Measurements from ENCODE around the gene HS2ST1.

DNA sequence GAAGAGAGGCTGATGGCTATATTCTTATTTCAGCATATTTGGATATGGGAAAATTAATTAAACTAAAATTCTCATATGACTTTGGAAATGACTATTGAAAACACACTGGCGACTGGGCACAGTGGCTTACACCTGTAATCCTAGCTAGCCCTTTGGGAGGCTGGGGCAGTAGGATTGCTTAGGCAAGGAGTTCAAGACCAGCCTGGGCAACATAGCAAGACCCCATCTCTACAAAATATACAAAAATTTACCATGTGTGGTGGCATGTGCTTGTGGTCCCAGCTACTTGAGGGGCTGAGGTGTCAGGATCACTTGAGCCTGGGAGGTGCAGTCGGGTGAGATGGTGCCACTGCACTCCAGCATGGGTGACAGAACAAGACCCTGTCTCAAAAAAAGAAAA lies 26.2 kb downstream of the HS2ST1 start:
- TF ChIP-seq, protein P1, sequence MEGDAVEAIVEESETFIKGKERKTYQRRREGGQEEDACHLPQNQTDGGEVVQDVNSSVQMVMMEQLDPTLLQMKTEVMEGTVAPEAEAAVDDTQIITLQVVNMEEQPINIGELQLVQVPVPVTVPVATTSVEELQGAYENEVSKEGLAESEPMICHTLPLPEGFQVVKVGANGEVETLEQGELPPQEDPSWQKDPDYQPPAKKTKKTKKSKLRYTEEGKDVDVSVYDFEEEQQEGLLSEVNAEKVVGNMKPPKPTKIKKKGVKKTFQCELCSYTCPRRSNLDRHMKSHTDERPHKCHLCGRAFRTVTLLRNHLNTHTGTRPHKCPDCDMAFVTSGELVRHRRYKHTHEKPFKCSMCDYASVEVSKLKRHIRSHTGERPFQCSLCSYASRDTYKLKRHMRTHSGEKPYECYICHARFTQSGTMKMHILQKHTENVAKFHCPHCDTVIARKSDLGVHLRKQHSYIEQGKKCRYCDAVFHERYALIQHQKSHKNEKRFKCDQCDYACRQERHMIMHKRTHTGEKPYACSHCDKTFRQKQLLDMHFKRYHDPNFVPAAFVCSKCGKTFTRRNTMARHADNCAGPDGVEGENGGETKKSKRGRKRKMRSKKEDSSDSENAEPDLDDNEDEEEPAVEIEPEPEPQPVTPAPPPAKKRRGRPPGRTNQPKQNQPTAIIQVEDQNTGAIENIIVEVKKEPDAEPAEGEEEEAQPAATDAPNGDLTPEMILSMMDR (conservative IDR thresholded peaks at IDR 0.05; ENCODE audit: low read length), result no peak
- no peak for TF ChIP-seq EZH2phosphoT487 (IDR thresholded peaks at IDR 0.05; ENCODE audit: borderline replicate concordance)
